ENCODE results near the gene ERVMER34-1. TPM values are rescaled to one million over a fixed set of nuclear protein-coding genes. Genes with fewer than 3 reads are reported as not detected.

Gene ERVMER34-1
- total RNA-seq, 2 experiments from 2014 or later, result not detected

GRCh38 chr4:52788806-52789205 lies 37.6 kb upstream of the ERVMER34-1 start:
- no peak overlapping the region for H3K27ac ChIP-seq (ENCODE audit: low read depth in 1 of 2, low read length in 2 of 2)
- no peak overlapping the region for H3K4me3 ChIP-seq (ENCODE audit: low read length)
- Mint-ChIP-seq H3K36me3 (ENCODE audit: low read depth) (no peaks in the 10 kb centered on the region), H3K9me3 (no peaks in the 10 kb centered on the region), H3K27me3 (peaks cover 14% of the 10 kb centered on the region), H3K27ac (no peak overlapping the region), H3K4me1 (ENCODE audit: low read depth) (no peaks in the 10 kb centered on the region), H3K4me3 (no peak overlapping the region)
- no peaks in the 10 kb centered on the region for H3K9me3 ChIP-seq (ENCODE audit: control insufficient read depth in 1 of 2, insufficient read depth in 1 of 2, low read length in 2 of 2)
- no peaks in the 10 kb centered on the region for H3K4me1 ChIP-seq (ENCODE audit: insufficient read depth, low read length)
- DNase-seq, result no peak
- CTCF ChIA-PET, result interaction anchor here (0.9 kb wide), 1 partner anchor 9 kb away, joined by 3 read pairs; no protein-coding TSS in a partner anchor
- ATAC-seq (ENCODE audit: poor library complexity), result no peak
- intact Hi-C loops (cut with DNase I, micrococcal nuclease), result no loop called here
- TF ChIP-seq, protein P1, sequence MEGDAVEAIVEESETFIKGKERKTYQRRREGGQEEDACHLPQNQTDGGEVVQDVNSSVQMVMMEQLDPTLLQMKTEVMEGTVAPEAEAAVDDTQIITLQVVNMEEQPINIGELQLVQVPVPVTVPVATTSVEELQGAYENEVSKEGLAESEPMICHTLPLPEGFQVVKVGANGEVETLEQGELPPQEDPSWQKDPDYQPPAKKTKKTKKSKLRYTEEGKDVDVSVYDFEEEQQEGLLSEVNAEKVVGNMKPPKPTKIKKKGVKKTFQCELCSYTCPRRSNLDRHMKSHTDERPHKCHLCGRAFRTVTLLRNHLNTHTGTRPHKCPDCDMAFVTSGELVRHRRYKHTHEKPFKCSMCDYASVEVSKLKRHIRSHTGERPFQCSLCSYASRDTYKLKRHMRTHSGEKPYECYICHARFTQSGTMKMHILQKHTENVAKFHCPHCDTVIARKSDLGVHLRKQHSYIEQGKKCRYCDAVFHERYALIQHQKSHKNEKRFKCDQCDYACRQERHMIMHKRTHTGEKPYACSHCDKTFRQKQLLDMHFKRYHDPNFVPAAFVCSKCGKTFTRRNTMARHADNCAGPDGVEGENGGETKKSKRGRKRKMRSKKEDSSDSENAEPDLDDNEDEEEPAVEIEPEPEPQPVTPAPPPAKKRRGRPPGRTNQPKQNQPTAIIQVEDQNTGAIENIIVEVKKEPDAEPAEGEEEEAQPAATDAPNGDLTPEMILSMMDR (IDR thresholded peaks at IDR 0.05), result no peak
- H3K27me3 ChIP-seq (ENCODE audit: control insufficient read depth in 1 of 2, insufficient read depth in 2 of 2, low read length in 2 of 2), result no peaks in the 10 kb centered on the region
- POLR2A ChIA-PET, result no interaction called here
- no peaks in the 10 kb centered on the region for H3K36me3 ChIP-seq (ENCODE audit: insufficient read depth, low read length)

DNA sequence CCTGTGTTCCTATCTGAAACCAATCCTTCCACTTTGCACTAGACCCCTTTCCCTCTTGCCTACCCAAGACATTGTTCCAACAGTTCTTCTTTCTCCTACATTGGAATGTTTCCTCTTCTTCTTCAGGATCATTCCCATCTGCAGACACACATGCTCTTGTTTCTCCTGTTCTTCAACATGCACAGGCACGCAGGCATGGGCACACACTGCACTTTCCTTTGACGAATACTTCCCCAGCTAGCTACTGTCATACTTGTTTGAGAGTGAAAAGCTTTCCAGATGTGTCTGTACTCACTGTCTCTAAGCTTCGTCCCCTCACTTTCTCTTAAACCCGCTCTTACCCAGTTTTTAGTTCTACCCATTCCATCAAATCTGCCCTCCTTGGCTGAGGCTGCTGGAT lies 31.8 kb upstream of the ERVMER34-1 start:
- DNase-seq (no peak), ATAC-seq (ENCODE audit: poor library complexity) (no peak)
- TF ChIP-seq, protein P1 (IDR thresholded peaks at IDR 0.05), result no peak
- H3K36me3 ChIP-seq (ENCODE audit: insufficient read depth, low read length), result no peaks in the 10 kb centered on the region
- CTCF ChIA-PET, result no interaction called here
- POLR2A ChIA-PET, result no interaction called here
- no peaks in the 10 kb centered on the region for H3K27me3 ChIP-seq (ENCODE audit: control insufficient read depth in 1 of 2, insufficient read depth in 2 of 2, low read length in 2 of 2)
- Mint-ChIP-seq H3K27me3 (peaks cover 21% of the 10 kb centered on the region), H3K27ac (no peak overlapping the region), H3K9me3 (peaks cover 2% of the 10 kb centered on the region), H3K4me1 (ENCODE audit: low read depth) (no peaks in the 10 kb centered on the region), H3K4me3 (no peak overlapping the region), H3K36me3 (ENCODE audit: low read depth) (no peaks in the 10 kb centered on the region)
- H3K4me3 ChIP-seq (ENCODE audit: low read length), result no peak overlapping the region
- no peak overlapping the region for H3K27ac ChIP-seq (ENCODE audit: low read depth in 1 of 2, low read length in 2 of 2)
- intact Hi-C loops (cut with DNase I, micrococcal nuclease), result no loop called here
- H3K9me3 ChIP-seq (ENCODE audit: control insufficient read depth in 1 of 2, insufficient read depth in 1 of 2, low read length in 2 of 2), result no peaks in the 10 kb centered on the region
- H3K4me1 ChIP-seq (ENCODE audit: insufficient read depth, low read length), result no peaks in the 10 kb centered on the region

- no peaks in the 10 kb centered on the region for H3K9me3 ChIP-seq (ENCODE audit: control insufficient read depth in 1 of 2, insufficient read depth in 1 of 2, low read length in 2 of 2)
- ChIA-PET CTCF (no interaction called here), POLR2A (no interaction called here)
- Mint-ChIP-seq H3K4me3 (no peak overlapping the region), H3K4me1 (ENCODE audit: low read depth) (no peaks in the 10 kb centered on the region), H3K36me3 (ENCODE audit: low read depth) (no peaks in the 10 kb centered on the region), H3K27ac (no peak overlapping the region), H3K9me3 (peaks cover 2% of the 10 kb centered on the region), H3K27me3 (peaks cover 31% of the 10 kb centered on the region)
- H3K36me3 ChIP-seq (ENCODE audit: insufficient read depth, low read length), result no peaks in the 10 kb centered on the region
- H3K27me3 ChIP-seq (ENCODE audit: control insufficient read depth in 1 of 2, insufficient read depth in 2 of 2, low read length in 2 of 2), result peaks cover 0 to 5% of the 10 kb centered on the region in 2 experiments
- ATAC-seq (ENCODE audit: poor library complexity) (no peak), DNase-seq (no peak)
- H3K27ac ChIP-seq (ENCODE audit: low read depth in 1 of 2, low read length in 2 of 2), result no peak overlapping the region
- no peak overlapping the region for H3K4me3 ChIP-seq (ENCODE audit: low read length)
- no peaks in the 10 kb centered on the region for H3K4me1 ChIP-seq (ENCODE audit: insufficient read depth, low read length)
- TF ChIP-seq, protein P1 (IDR thresholded peaks at IDR 0.05), result no peak
- intact Hi-C loops (cut with DNase I, micrococcal nuclease), result no loop called here
Observed at GRCh38 chr4:52780617-52781354, 29.6 kb upstream of the ERVMER34-1 start.

All from CD4-positive, alpha-beta T cell (primary cell).